ENCODE data around the gene ZNF613. TPM values are rescaled to one million over a fixed set of nuclear protein-coding genes. Genes with fewer than 3 reads are reported as not detected.
"Not testable (repeated sequence)": the region's sequence is repeated elsewhere in the genome, so short reads cannot be mapped to it uniquely, and the experiment has no call there.

Gene ZNF613
- total RNA-seq, 2 experiments from 2014 or later, result 4.2 to 6.3 TPM

GRCh38 chr19:51980116-51980736 is 53.0 kb downstream of the ZNF613 start:
- ATAC-seq (no peak), DNase-seq (no peak)
- intact Hi-C loops (cut with DNase I, micrococcal nuclease), result no loop called here
- ChIA-PET POLR2A (no interaction called here), CTCF (no interaction called here)
- H3K4me1 Mint-ChIP-seq, result peaks cover under 1% of the 10 kb centered on the region
- H3K27ac Mint-ChIP-seq, result no peak overlapping the region
- H3K9me3 Mint-ChIP-seq (ENCODE audit: low read depth), result peaks cover 58% of the 10 kb centered on the region
- no peak overlapping the region for H3K4me3 Mint-ChIP-seq
- H3K36me3 Mint-ChIP-seq (ENCODE audit: low read depth), result peaks cover 87% of the 10 kb centered on the region
- no peaks in the 10 kb centered on the region for H3K27me3 Mint-ChIP-seq

- H3K4me3 Mint-ChIP-seq; CTCF ChIA-PET; intact Hi-C loops (cut with DNase I, micrococcal nuclease); ATAC-seq; H3K27ac Mint-ChIP-seq; H3K4me1 Mint-ChIP-seq; POLR2A ChIA-PET; H3K27me3 Mint-ChIP-seq; DNase-seq: not testable (repeated sequence)
- Mint-ChIP-seq H3K9me3 (ENCODE audit: low read depth) (peaks cover 60% of the 10 kb centered on the region), H3K36me3 (ENCODE audit: low read depth) (peaks cover 86% of the 10 kb centered on the region)
These were observed 53.7 kb downstream of the ZNF613 start for GRCh38 chr19:51980926-51981325.

- ChIA-PET CTCF (no interaction called here), POLR2A (no interaction called here)
- intact Hi-C loops (cut with DNase I, micrococcal nuclease), result no loop called here
- no peak for DNase-seq
- H3K9me3 Mint-ChIP-seq (ENCODE audit: low read depth), result peaks cover 50% of the 10 kb centered on the region
- no peak overlapping the region for H3K4me3 Mint-ChIP-seq
- no peak overlapping the region for H3K27ac Mint-ChIP-seq
- peaks cover 8% of the 10 kb centered on the region for H3K4me1 Mint-ChIP-seq
- H3K36me3 Mint-ChIP-seq (ENCODE audit: low read depth), result peaks cover 78% of the 10 kb centered on the region
- no peak for ATAC-seq
- H3K27me3 Mint-ChIP-seq, result no peaks in the 10 kb centered on the region
These were observed 56.1 kb downstream of the ZNF613 start for GRCh38 chr19:51983361-51983760.

GRCh38 chr19:51986309-51987291 is 59.3 kb downstream of the ZNF613 start, which contains the start of gene ZNF350:
TSS of gene ZNF350 (minus strand) at chr19:51986840. CDS start at chr19:51974360, 12,480 bp downstream.
- peaks cover 44% of the 10 kb centered on the region for H3K9me3 Mint-ChIP-seq (ENCODE audit: low read depth)
- no peaks in the 10 kb centered on the region for H3K27me3 Mint-ChIP-seq
- ATAC-seq (peak; percentile 99), DNase-seq (peak; percentile 94)
- H3K4me1 Mint-ChIP-seq, result peaks cover 8% of the 10 kb centered on the region
- ChIA-PET CTCF (interaction anchor here (0.7 kb wide), 1 partner anchor 15 kb away, joined by 3 read pairs; no protein-coding TSS in a partner anchor), POLR2A (interaction anchor here (0.6 kb wide), 1 partner anchor 548 kb away, joined by 3 read pairs; no protein-coding TSS in a partner anchor)
- peak within 1 kb of the TSS; percentile 95 for H3K27ac Mint-ChIP-seq
- intact Hi-C loops (cut with DNase I, micrococcal nuclease), result loop anchor here (1.0 to 2.0 kb wide), 8 partner anchors 22 to 203 kb away; partner anchors contain the start of genes ZNF613 (in 2 of the 2), ZNF615 (in 2 of the 2), ZNF432 (in 1 of the 2) and ZNF614 (in 1 of the 2)
- peak within 1 kb of the TSS; percentile 85 for H3K4me3 Mint-ChIP-seq
- peaks cover 59% of the 10 kb centered on the region for H3K36me3 Mint-ChIP-seq (ENCODE audit: low read depth)

GRCh38 chr19:51993422-51993821 is 66.2 kb downstream of the ZNF613 start:
- Mint-ChIP-seq H3K4me1 (no peaks in the 10 kb centered on the region), H3K4me3 (no peak overlapping the region), H3K36me3 (ENCODE audit: low read depth) (peaks cover 73% of the 10 kb centered on the region), H3K27me3 (no peaks in the 10 kb centered on the region), H3K27ac (no peak overlapping the region), H3K9me3 (ENCODE audit: low read depth) (peaks cover 61% of the 10 kb centered on the region)
- ChIA-PET POLR2A (no interaction called here), CTCF (no interaction called here)
- intact Hi-C loops (cut with DNase I, micrococcal nuclease), result no loop called here
- ATAC-seq (no peak), DNase-seq (no peak)

- Mint-ChIP-seq H3K9me3 (ENCODE audit: low read depth) (peaks cover 56% of the 10 kb centered on the region), H3K27ac (no peak overlapping the region)
These were observed 66.9 kb downstream of the ZNF613 start for GRCh38 chr19:51994048-51994644.

More at GRCh38 chr19:51994048-51994644, 66.9 kb downstream of the ZNF613 start:
- intact Hi-C loops (cut with DNase I, micrococcal nuclease), result no loop called here
- no peak overlapping the region for H3K4me3 Mint-ChIP-seq
- peaks cover 76% of the 10 kb centered on the region for H3K36me3 Mint-ChIP-seq (ENCODE audit: low read depth)
- DNase-seq (no peak), ATAC-seq (no peak)
- no peaks in the 10 kb centered on the region for H3K4me1 Mint-ChIP-seq
- POLR2A ChIA-PET, result no interaction called here
- CTCF ChIA-PET, result no interaction called here
- no peaks in the 10 kb centered on the region for H3K27me3 Mint-ChIP-seq

Other genes starting within 250 kb of the ZNF613 start
- gene SPACA6, start 234.1 kb upstream of the ZNF613 start, total RNA-seq, result 1 to 10 TPM; 8.3 to 9.1 TPM
- not detected for gene HAS1, start 203.5 kb upstream of the ZNF613 start, total RNA-seq
- not detected for gene FPR1, start 175.6 kb upstream of the ZNF613 start, total RNA-seq
- not detected for gene FPR2, start 166.3 kb upstream of the ZNF613 start, total RNA-seq
- not detected for gene FPR3, start 132.3 kb upstream of the ZNF613 start, total RNA-seq
- 1 to 10 TPM; 5.7 to 7.2 TPM for gene ZNF577, start 39.5 kb upstream of the ZNF613 start, total RNA-seq
- gene ZNF649, start 22.5 kb upstream of the ZNF613 start, total RNA-seq, result 10 to 100 TPM in 1 of 2 experiments, 1 to 10 TPM in 1; 9.6 to 11.2 TPM
- 1 to 10 TPM; 7.1 to 7.9 TPM for gene ZNF350, start 59.4 kb downstream of the ZNF613 start, total RNA-seq
- gene ZNF615, start 80.7 kb downstream of the ZNF613 start, total RNA-seq, result 1 to 10 TPM; 8.7 to 9.0 TPM
- gene ZNF614, start 100.9 kb downstream of the ZNF613 start, total RNA-seq, result 10 to 100 TPM in 1 of 2 experiments, 1 to 10 TPM in 1; 9.4 to 10.6 TPM
- gene ZNF432, start 121.4 kb downstream of the ZNF613 start, total RNA-seq, result 10 to 100 TPM; 11.5 to 12.8 TPM
- 10 to 100 TPM; 18.0 to 20.3 TPM for gene ZNF841, start 168.3 kb downstream of the ZNF613 start, total RNA-seq
- 10 to 100 TPM; 13.9 to 15.7 TPM for gene ZNF616, start 212.5 kb downstream of the ZNF613 start, total RNA-seq
- gene ZNF836, start 244.1 kb downstream of the ZNF613 start, total RNA-seq, result 10 to 100 TPM; 10.1 to 11.5 TPM

Measured in activated CD4-positive, alpha-beta T cell treated with anti-CD3 and anti-CD28 coated beads for 36 hours (primary cell).